ENCODE measurements around the gene TYRO3. TPM values are rescaled to one million over a fixed set of nuclear protein-coding genes. Genes with fewer than 3 reads are reported as not detected.

TYRO3 gene
- total and polyA plus RNA-seq, 2 experiments from 2014 or later = 5.2 to 7.9 TPM

DNA sequence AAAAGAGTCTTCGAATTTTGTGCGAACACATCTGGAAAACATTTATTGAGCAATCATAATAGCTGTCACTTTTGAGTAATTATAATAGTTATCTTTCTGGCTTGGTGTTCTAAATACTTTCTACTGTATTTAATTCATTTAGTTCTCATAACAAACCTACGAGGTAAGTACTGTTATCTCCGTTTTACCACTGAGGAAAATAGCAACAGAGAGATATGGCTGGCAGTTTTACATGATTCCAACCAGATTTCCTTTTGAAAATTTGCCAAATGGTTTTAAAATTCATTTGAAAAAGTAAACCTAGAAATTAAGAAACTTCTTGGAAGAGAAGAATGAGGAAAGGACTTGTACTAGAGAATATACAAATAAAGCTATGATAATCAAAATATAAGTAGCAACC lies 63.9 kb downstream of the TYRO3 start:
- Histone ChIP-seq H3F3A (ENCODE audit: insufficient read depth) (peaks cover 18% of the 10 kb centered on the region; the same call in 1 of the 2 replicates), H4K20me1 (ENCODE audit: insufficient read depth) (no peaks in the 10 kb centered on the region), H3K9me2 (ENCODE audit: insufficient read depth) (no peaks in the 10 kb centered on the region), H3K27me3 (replicated peaks; ENCODE audit: insufficient read depth) (no peaks in the 10 kb centered on the region), H3K36me3 (ENCODE audit: low read depth) (no peaks in the 10 kb centered on the region), H3K27ac (no peak overlapping the region), H3K4me1 (ENCODE audit: insufficient read depth) (no peaks in the 10 kb centered on the region), H3K9ac (no peak overlapping the region), H3K79me2 (ENCODE audit: insufficient read depth) (no peaks in the 10 kb centered on the region), H3K4me2 (ENCODE audit: unreplicated experiment) (no peak overlapping the region), H2AFZ (no peak overlapping the region), H3K9me3 (ENCODE audit: low read depth) (no peaks in the 10 kb centered on the region), H3K4me3 (no peak overlapping the region)
- in situ Hi-C loops (cut with MboI) = no loop called here
- 44 to 49% methylated on average over 4 of the region's 4 CpGs for WGBS, 2 experiments (ENCODE audit: low coverage in 1 of 2, low lambda C conversion rate in 2 of 2, missing lambda C conversion rate in 2 of 2)
- no peak for DNase-seq
- TF ChIP-seq EZH2 (IDR thresholded peaks at IDR 0.05; ENCODE audit: insufficient read depth, poor library complexity, severe bottlenecking) (no peak), EZH2phosphoT487 (IDR thresholded peaks at IDR 0.05; ENCODE audit: insufficient read depth, low read depth) (no peak)

DNA sequence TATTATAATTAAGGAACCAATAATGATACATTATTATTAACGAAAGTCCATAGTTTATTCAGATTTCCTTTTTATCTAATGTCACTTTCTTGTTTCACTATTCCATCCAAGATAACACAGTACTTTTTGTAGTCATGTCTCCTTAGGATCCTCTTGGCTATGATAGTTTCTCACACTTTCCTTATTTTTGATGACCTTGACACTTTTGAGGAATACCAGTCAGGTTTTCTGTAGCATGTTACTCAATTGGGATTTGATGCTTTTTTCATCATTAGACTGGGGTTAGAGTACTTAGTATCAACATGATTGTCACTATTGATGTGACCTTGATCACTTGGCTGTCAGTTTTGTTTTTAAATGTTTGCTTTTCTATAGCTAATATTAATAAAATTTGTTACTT lies 68.2 kb downstream of the TYRO3 start:
- no peaks in the 10 kb centered on the region for H3K79me2 ChIP-seq (ENCODE audit: insufficient read depth)
- DNase-seq = no peak
- 0 out of 2 replicates have a peak, but pooled peaks cover 5% of the 10 kb centered on the region for H3K4me1 ChIP-seq (ENCODE audit: insufficient read depth)
- in situ Hi-C loops (cut with MboI) = no loop called here
- no peaks in the 10 kb centered on the region for H4K20me1 ChIP-seq (ENCODE audit: insufficient read depth)
- no peak overlapping the region for H3K27ac ChIP-seq
- H3K9me3 ChIP-seq (ENCODE audit: low read depth) = no peaks in the 10 kb centered on the region
- no peaks in the 10 kb centered on the region for H3K27me3 ChIP-seq (replicated peaks; ENCODE audit: insufficient read depth)
- no peaks in the 10 kb centered on the region for H3K36me3 ChIP-seq (ENCODE audit: low read depth)
- no peak overlapping the region for H2AFZ ChIP-seq
- H3K9me2 ChIP-seq (ENCODE audit: insufficient read depth) = no peaks in the 10 kb centered on the region
- no peak overlapping the region for H3K9ac ChIP-seq
- no peak overlapping the region for H3K4me3 ChIP-seq
- no peak overlapping the region for H3K4me2 ChIP-seq (ENCODE audit: unreplicated experiment)
- TF ChIP-seq EZH2phosphoT487 (IDR thresholded peaks at IDR 0.05; ENCODE audit: insufficient read depth, low read depth) (no peak), EZH2 (IDR thresholded peaks at IDR 0.05; ENCODE audit: insufficient read depth, poor library complexity, severe bottlenecking) (no peak)
- peaks cover 20% of the 10 kb centered on the region; the same call in 1 of the 2 replicates for H3F3A ChIP-seq (ENCODE audit: insufficient read depth)
- WGBS, 2 experiments (ENCODE audit: low coverage in 1 of 2, low lambda C conversion rate in 2 of 2, missing lambda C conversion rate in 2 of 2) = 35 to 50% methylated on average over 1 of the region's 1 CpG

DNA sequence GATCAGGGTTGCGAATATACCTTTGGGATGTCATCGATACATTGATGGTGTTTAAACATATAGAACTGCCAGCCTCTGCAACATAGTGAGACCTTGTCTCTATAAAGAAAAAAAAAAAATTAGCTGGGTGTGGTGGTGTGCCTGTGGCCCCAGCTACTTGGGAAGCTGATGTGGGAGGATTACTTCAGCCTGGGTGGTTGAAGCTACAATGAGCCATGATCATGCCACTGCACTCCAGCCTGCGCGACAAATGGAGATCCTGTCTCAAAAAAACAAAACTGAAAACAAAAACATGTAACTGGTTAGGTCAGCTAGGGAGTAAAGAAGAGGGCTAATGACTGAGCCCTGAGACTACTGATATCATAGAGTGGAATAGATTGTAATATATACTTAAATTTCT lies 70.5 kb downstream of the TYRO3 start:
- no peak overlapping the region for H3K4me3 ChIP-seq
- H2AFZ ChIP-seq = peak overlapping the region; percentile 13; the same call in 1 of the 2 replicates
- no peaks in the 10 kb centered on the region for H3K9me3 ChIP-seq (ENCODE audit: low read depth)
- H3K79me2 ChIP-seq (ENCODE audit: insufficient read depth) = no peaks in the 10 kb centered on the region
- H3K9ac ChIP-seq = no peak overlapping the region
- 91 to 97% methylated on average over 4 of the region's 4 CpGs for WGBS, 2 experiments (ENCODE audit: low coverage in 1 of 2, low lambda C conversion rate in 2 of 2, missing lambda C conversion rate in 2 of 2)
- TF ChIP-seq EZH2phosphoT487 (IDR thresholded peaks at IDR 0.05; ENCODE audit: insufficient read depth, low read depth) = no peak
- TF ChIP-seq EZH2 (IDR thresholded peaks at IDR 0.05; ENCODE audit: insufficient read depth, poor library complexity, severe bottlenecking) = no peak
- H3K36me3 ChIP-seq (ENCODE audit: low read depth) = no peaks in the 10 kb centered on the region
- DNase-seq = no peak
- no peaks in the 10 kb centered on the region for H3K27me3 ChIP-seq (replicated peaks; ENCODE audit: insufficient read depth)
- H3F3A ChIP-seq (ENCODE audit: insufficient read depth) = peaks cover 11% of the 10 kb centered on the region; the same call in 1 of the 2 replicates
- H3K4me2 ChIP-seq (ENCODE audit: unreplicated experiment) = no peak overlapping the region
- 0 out of 2 replicates have a peak, but pooled peaks cover 5% of the 10 kb centered on the region for H3K4me1 ChIP-seq (ENCODE audit: insufficient read depth)
- in situ Hi-C loops (cut with MboI) = no loop called here
- no peaks in the 10 kb centered on the region for H4K20me1 ChIP-seq (ENCODE audit: insufficient read depth)
- no peak overlapping the region for H3K27ac ChIP-seq
- no peaks in the 10 kb centered on the region for H3K9me2 ChIP-seq (ENCODE audit: insufficient read depth)

DNA sequence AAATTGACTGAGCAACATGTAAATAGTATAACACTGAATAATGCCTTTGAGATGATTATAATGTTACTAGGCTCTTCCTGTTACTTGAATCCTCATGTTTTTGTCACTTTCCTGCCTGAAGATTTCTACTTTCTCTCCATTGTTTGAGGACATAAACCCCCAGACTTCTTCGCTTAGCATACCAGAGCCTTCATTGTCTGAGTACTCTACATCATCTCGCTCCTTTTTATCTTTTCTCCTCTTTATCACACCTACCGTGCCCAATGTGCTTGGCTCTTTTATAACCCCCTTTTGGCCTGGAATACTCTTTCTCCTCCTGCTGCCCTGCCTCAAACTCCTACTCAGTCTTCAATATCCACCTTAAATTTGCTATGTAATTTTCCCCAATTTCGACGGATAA lies 70.9 kb downstream of the TYRO3 start:
- Histone ChIP-seq H3K4me3 (no peak overlapping the region), H3K27ac (no peak overlapping the region), H3K36me3 (ENCODE audit: low read depth) (no peaks in the 10 kb centered on the region), H3K27me3 (replicated peaks; ENCODE audit: insufficient read depth) (no peaks in the 10 kb centered on the region), H3K9ac (no peak overlapping the region), H3K9me2 (ENCODE audit: insufficient read depth) (no peaks in the 10 kb centered on the region), H3K9me3 (ENCODE audit: low read depth) (no peaks in the 10 kb centered on the region), H3F3A (ENCODE audit: insufficient read depth) (peaks cover 11% of the 10 kb centered on the region; the same call in 1 of the 2 replicates), H3K79me2 (ENCODE audit: insufficient read depth) (no peaks in the 10 kb centered on the region), H2AFZ (peak overlapping the region; percentile 13; the same call in 1 of the 2 replicates), H3K4me1 (ENCODE audit: insufficient read depth) (0 out of 2 replicates have a peak, but pooled peaks cover 5% of the 10 kb centered on the region), H4K20me1 (ENCODE audit: insufficient read depth) (no peaks in the 10 kb centered on the region), H3K4me2 (ENCODE audit: unreplicated experiment) (no peak overlapping the region)
- no peak for DNase-seq
- TF ChIP-seq EZH2 (IDR thresholded peaks at IDR 0.05; ENCODE audit: insufficient read depth, poor library complexity, severe bottlenecking) (no peak), EZH2phosphoT487 (IDR thresholded peaks at IDR 0.05; ENCODE audit: insufficient read depth, low read depth) (no peak)
- in situ Hi-C loops (cut with MboI) = no loop called here
- 64 to 68% methylated on average over 5 of the region's 5 CpGs for WGBS, 2 experiments (ENCODE audit: low coverage in 1 of 2, low lambda C conversion rate in 2 of 2, missing lambda C conversion rate in 2 of 2)
